Effector memory CD8-positive, alpha-beta T cell (primary cell): Measurements from ENCODE around the gene BCL2.

Experiments
- ATAC-seq: fragments of 150-1000 bp; cut with Tn5 transposase; replicated peaks from 2 replicates; pipeline ENCODE4 v1.10.0; 2021; ENCODE audit warnings: mild to moderate bottlenecking, moderate library complexity
- DNase-seq, 3 experiments: peaks; one replicate each; pipeline ENCODE4 v3.0.0; 2021
- H3K27ac Mint-ChIP-seq, 2 donors: one replicate each; pipeline ENCODE4 v1.8.0; 2022; ENCODE audit warnings: mild to moderate bottlenecking in 2 of 2, mixed read lengths in 2 of 2, moderate library complexity in 2 of 2
- H3K27me3 Mint-ChIP-seq, 2 donors: one replicate each; pipeline ENCODE4 v1.8.0; 2022; ENCODE audit warnings: mixed read lengths in 2 of 2
- H3K36me3 Mint-ChIP-seq: one replicate; pipeline ENCODE4 v1.8.0; 2022; ENCODE audit warnings: mild to moderate bottlenecking, moderate library complexity, mixed read lengths; ENCODE audit not compliant: insufficient read depth
- H3K4me1 Mint-ChIP-seq, 2 donors: one replicate each; pipeline ENCODE4 v1.8.0; 2022; ENCODE audit warnings: low read depth in 2 of 2, mixed read lengths in 2 of 2
- H3K4me3 Mint-ChIP-seq, 2 donors: one replicate each; pipeline ENCODE4 v1.8.0; 2022; ENCODE audit warnings: mild to moderate bottlenecking in 2 of 2, mixed read lengths in 2 of 2, moderate library complexity in 2 of 2
- H3K9me3 Mint-ChIP-seq, 2 donors: one replicate each; pipeline ENCODE4 v1.8.0; 2022; ENCODE audit warnings: mixed read lengths in 2 of 2

The BCL2 gene

GRCh38 chr18:63262369-63263335 is 56.9 kb downstream of the BCL2 start:
- Mint-ChIP-seq H3K4me1 (peaks cover 48 to 53% of the 10 kb centered on the region in 2 donors), H3K27ac (peak overlapping the region in 1 of 2 donors; percentile 12), H3K9me3 (no peaks in the 10 kb centered on the region), H3K27me3 (no peaks in the 10 kb centered on the region), H3K4me3 (no peak overlapping the region), H3K36me3 (peaks cover 6% of the 10 kb centered on the region)
- DNase-seq = no peak
- no peak for ATAC-seq

DNA sequence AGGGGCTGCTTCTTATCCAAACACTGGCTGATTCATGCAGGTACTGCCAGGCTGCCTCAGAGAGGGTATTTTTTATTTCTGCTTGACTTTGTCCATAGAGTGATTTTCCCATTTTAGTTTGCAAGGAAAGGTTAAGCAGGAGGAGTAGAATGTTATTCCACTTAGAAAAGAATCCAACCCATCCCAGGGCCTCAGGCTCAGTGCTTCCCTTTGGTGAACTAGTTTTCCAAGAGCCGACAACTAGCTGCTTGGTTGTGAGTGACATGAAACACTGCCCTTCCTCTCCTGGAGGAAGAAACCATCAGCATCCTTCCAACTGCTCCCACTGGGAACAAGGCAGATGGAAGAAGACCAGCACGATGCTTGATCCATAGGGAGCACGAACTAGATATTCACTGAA is 58.5 kb downstream of the BCL2 start:
- Mint-ChIP-seq H3K4me1 (peaks cover 45 to 56% of the 10 kb centered on the region in 2 donors), H3K9me3 (no peaks in the 10 kb centered on the region), H3K27me3 (no peaks in the 10 kb centered on the region), H3K4me3 (no peak overlapping the region), H3K36me3 (peaks cover 6% of the 10 kb centered on the region), H3K27ac (peak overlapping the region in 1 of 2 donors; percentile 87)
- ATAC-seq (no peak), DNase-seq (no peak)

DNA sequence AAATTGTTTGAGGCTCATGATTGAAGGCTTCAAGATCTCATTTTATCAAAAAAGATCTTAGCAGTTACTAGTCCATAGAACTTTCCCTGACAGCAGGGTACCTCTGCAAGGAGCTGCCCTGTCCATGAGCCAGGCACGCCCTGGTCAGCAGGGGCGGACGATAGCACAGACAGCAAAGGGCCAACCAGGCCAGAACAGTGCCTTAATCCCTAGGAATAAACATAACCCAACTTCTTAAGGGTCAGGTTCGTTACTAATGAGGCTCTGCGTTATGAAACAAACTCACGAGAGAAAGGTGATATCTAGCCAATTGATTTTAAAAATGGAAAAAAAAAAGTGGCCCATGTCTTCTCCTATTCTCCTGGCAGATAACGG is 59.2 kb downstream of the BCL2 start:
- Mint-ChIP-seq H3K4me3 (no peak overlapping the region), H3K27ac (peak overlapping the region in 1 of 2 donors; percentile 87), H3K4me1 (peaks cover 41 to 62% of the 10 kb centered on the region in 2 donors), H3K27me3 (no peaks in the 10 kb centered on the region), H3K9me3 (no peaks in the 10 kb centered on the region), H3K36me3 (peaks cover 6% of the 10 kb centered on the region)
- DNase-seq = no peak
- no peak for ATAC-seq

GRCh38 chr18:63259567-63260379 is 59.8 kb downstream of the BCL2 start:
- no peaks in the 10 kb centered on the region for H3K27me3 Mint-ChIP-seq
- peak overlapping the region; percentile 34 to 87 for H3K27ac Mint-ChIP-seq
- DNase-seq (no peak), ATAC-seq (no peak)
- H3K4me3 Mint-ChIP-seq = no peak overlapping the region
- no peaks in the 10 kb centered on the region for H3K9me3 Mint-ChIP-seq
- peaks cover 42 to 64% of the 10 kb centered on the region in 2 donors for H3K4me1 Mint-ChIP-seq
- H3K36me3 Mint-ChIP-seq = peaks cover 6% of the 10 kb centered on the region

- Mint-ChIP-seq H3K27me3 (no peaks in the 10 kb centered on the region), H3K4me3 (peak overlapping the region in 1 of 2 donors; percentile 46), H3K9me3 (no peaks in the 10 kb centered on the region), H3K4me1 (peaks cover 40 to 65% of the 10 kb centered on the region in 2 donors), H3K27ac (peak overlapping the region; percentile 34 to 87), H3K36me3 (peaks cover 8% of the 10 kb centered on the region)
- DNase-seq (no peak), ATAC-seq (peak; percentile 29)
Measured at GRCh38 chr18:63258749-63259566, 60.6 kb downstream of the BCL2 start.

- H3K4me3 Mint-ChIP-seq = peak overlapping the region; percentile 15 to 66
- ATAC-seq (no peak), DNase-seq (no peak)
- H3K9me3 Mint-ChIP-seq = no peaks in the 10 kb centered on the region
- H3K27me3 Mint-ChIP-seq = no peaks in the 10 kb centered on the region
- H3K36me3 Mint-ChIP-seq = peaks cover 8% of the 10 kb centered on the region
- peak overlapping the region; percentile 9 to 57 for H3K27ac Mint-ChIP-seq
- H3K4me1 Mint-ChIP-seq = peaks cover 46 to 69% of the 10 kb centered on the region in 2 donors
Measured at GRCh38 chr18:63257453-63257852, 62.1 kb downstream of the BCL2 start.

- DNase-seq = no peak
- H3K4me3 Mint-ChIP-seq = no peak overlapping the region
- ATAC-seq = no peak
- peak overlapping the region; percentile 55 to 57 for H3K27ac Mint-ChIP-seq
- peaks cover 39 to 61% of the 10 kb centered on the region in 2 donors for H3K4me1 Mint-ChIP-seq
- no peaks in the 10 kb centered on the region for H3K27me3 Mint-ChIP-seq
- H3K36me3 Mint-ChIP-seq = peaks cover 4% of the 10 kb centered on the region
- no peaks in the 10 kb centered on the region for H3K9me3 Mint-ChIP-seq
Measured at GRCh38 chr18:63255435-63255834, 64.1 kb downstream of the BCL2 start.

DNA sequence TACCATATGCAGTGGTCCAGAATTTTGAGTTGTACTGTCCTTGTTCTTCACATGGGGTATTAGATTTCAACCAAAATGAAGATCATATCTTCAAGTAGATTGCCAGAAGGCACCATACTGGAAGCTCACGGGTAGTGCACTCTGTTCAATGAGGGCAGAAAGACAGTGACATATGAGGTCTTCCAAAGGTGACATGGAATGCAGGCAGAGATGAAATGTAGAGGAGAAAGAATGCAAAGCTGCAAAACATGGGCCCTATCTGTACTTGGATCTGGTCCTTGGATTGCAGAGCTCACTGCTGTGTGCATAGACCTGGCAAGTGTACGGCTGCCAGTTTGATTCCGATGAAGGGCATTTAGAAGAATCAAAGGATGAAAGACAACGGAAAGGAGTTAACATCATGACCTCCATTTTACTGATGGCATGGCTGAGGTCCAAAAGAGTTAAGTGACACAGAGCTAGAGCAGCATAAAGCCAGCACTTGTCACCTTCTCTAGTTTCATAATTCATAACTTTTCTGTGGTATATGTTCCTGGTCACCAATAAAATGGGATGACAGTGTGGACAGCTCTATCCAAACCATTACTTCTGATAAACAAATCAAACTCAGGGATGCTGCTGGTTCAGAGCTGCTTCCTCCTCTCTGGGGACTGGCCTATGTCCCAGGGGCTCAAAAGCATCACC is 64.7 kb downstream of the BCL2 start:
- Mint-ChIP-seq H3K36me3 (peaks cover 2% of the 10 kb centered on the region), H3K9me3 (no peaks in the 10 kb centered on the region), H3K27ac (peak overlapping the region; percentile 55 to 57), H3K4me3 (no peak overlapping the region), H3K4me1 (peaks cover 39 to 58% of the 10 kb centered on the region in 2 donors), H3K27me3 (no peaks in the 10 kb centered on the region)
- ATAC-seq (no peak), DNase-seq (no peak)

DNA sequence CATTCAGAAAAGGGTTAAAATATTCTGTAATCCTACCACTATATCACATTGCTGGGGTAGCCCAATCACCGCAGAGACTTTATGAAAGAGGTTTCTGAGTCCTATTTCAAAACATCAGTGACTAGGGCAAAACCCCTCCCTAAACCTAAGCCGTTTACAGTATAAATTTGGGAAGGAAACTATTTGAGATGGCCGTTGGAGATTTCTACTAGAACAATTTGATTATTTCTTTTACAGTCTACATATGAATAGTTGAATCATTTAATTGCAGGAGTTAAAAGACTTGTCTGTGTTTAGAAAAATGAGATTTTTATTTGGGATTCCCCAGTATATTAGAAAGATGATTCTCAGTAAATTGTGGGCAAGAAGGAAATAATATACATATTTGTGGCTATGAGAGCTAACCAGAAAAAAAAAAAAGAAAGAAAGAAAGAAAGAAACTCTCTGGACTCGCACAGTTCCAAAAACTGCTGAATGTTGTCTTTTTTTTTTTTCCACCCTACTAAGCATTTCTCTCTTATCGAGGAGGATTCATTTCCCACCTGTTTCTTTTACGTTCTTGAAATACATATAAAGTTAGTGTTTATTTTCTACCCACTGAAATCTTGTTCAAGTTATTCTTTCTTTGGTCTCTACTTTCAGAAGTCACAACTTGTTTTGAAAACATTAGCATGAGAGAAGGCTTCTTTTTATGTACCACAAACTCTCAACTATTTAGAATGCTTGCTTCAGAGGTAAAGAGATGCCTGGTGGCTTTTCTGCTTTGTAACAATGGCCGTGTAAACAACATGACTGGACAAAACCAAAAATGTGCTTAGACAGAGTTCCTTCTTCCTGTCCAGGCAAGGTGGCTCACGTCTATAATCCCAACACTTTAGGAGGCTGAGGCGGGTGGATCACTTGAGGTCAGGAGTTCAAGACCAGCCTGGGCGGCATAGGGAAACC is 65.9 kb downstream of the BCL2 start:
- Mint-ChIP-seq H3K4me1 (peaks cover 39 to 54% of the 10 kb centered on the region in 2 donors), H3K9me3 (no peaks in the 10 kb centered on the region), H3K36me3 (peaks cover 2% of the 10 kb centered on the region), H3K4me3 (peak overlapping the region in 1 of 2 donors; percentile 13), H3K27me3 (no peaks in the 10 kb centered on the region), H3K27ac (peak overlapping the region; percentile 28 to 55)
- no peak for DNase-seq
- no peak for ATAC-seq

DNA sequence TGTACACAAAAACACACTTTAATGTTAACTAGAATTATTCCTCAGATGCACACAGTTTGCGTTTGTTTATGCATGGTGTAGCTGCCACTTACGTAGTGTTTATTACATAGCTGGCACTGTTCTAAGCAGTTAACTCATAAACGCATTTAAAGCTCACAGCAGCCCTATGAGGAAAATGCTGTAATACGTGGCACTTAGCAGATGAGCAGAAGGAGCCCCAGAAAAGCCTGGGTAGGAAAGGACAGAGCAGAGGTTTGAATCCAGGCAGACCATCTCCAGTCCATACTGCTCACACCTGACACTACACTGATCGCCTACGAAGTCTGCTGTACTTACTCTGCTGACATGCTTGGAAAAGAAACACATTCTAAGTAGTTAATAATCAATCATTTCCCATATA is 66.6 kb downstream of the BCL2 start:
- Mint-ChIP-seq H3K9me3 (no peaks in the 10 kb centered on the region), H3K4me1 (peaks cover 36 to 52% of the 10 kb centered on the region in 2 donors), H3K4me3 (peak overlapping the region in 1 of 2 donors; percentile 13), H3K27me3 (no peaks in the 10 kb centered on the region), H3K36me3 (peaks cover 2% of the 10 kb centered on the region), H3K27ac (peak overlapping the region; percentile 6 to 55)
- DNase-seq (no peak), ATAC-seq (no peak)

DNA sequence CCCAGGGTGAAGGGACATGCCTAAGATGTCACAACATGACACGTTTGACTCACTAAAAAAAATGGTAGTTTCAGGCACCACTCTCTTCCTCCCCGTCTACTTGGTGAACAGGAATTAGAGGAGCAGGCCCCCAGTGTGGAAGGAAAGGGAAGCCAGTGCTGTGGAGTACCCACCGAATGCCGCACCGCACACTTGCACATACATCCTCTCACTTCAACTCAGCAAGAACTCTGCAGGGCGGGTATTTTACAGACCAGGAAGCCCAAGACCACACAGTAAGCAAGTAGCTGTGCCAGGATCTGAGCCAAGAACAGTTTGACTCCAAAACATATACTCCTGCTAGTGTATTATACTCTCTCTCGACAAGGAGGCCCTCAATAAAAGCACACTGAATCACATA is 69.8 kb downstream of the BCL2 start:
- H3K36me3 Mint-ChIP-seq = peaks cover 2% of the 10 kb centered on the region
- H3K27me3 Mint-ChIP-seq = no peaks in the 10 kb centered on the region
- DNase-seq (peak in 1 of 3 experiments; percentile 3), ATAC-seq (peak; percentile 87)
- peak overlapping the region in 1 of 2 donors; percentile 56 for H3K4me3 Mint-ChIP-seq
- peak overlapping the region in 1 of 2 donors; percentile 84 for H3K27ac Mint-ChIP-seq
- peaks cover 31 to 44% of the 10 kb centered on the region in 2 donors for H3K4me1 Mint-ChIP-seq
- H3K9me3 Mint-ChIP-seq = no peaks in the 10 kb centered on the region

DNA sequence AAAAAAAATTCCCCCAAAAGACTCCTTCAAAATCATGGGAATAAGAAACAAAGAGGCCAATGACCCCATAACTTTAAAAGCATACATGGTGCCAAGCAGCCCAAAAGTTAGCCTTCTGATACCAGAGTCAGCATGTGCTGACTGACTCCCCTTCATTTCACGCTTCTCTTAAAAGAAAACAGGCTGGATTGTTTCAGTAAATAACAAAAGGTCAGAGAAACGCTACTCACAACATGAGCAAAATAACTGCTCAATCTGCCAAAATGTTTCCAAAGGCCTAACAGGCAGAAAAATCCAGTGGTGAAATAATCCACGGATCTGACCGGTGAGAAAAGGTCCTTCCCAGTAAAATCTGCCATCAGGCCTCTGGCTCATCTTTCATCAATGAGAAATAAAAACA is 71.6 kb downstream of the BCL2 start:
- no peaks in the 10 kb centered on the region for H3K27me3 Mint-ChIP-seq
- DNase-seq (no peak), ATAC-seq (no peak)
- peaks cover 26 to 35% of the 10 kb centered on the region in 2 donors for H3K4me1 Mint-ChIP-seq
- H3K9me3 Mint-ChIP-seq = no peaks in the 10 kb centered on the region
- H3K27ac Mint-ChIP-seq = no peak overlapping the region
- no peak overlapping the region for H3K4me3 Mint-ChIP-seq
- peaks cover 2% of the 10 kb centered on the region for H3K36me3 Mint-ChIP-seq
